ENCODE data around the gene WWC2.

The WWC2 gene

GRCh38 chr4:183204793-183205192 is 105.7 kb downstream of the WWC2 start:
- no peak overlapping the region for H2AFZ ChIP-seq (ENCODE audit: low read depth)
- no peaks in the 10 kb centered on the region for H3K4me1 ChIP-seq (ENCODE audit: low read depth, poor library complexity, severe bottlenecking)
- no peak overlapping the region for H3K4me3 ChIP-seq (IDR thresholded peaks at IDR 0.05; ENCODE audit: insufficient read depth, low read depth, low read length)
- no peaks in the 10 kb centered on the region for H3K27me3 ChIP-seq (ENCODE audit: insufficient read depth, low read depth)
- no peak for TF ChIP-seq CTCF (conservative IDR thresholded peaks at IDR 0.05; ENCODE audit: low read depth, low read length)
- H3K36me3 ChIP-seq (ENCODE audit: insufficient read depth): no peaks in the 10 kb centered on the region
- no peaks in the 10 kb centered on the region for H3K79me2 ChIP-seq (ENCODE audit: insufficient read depth, low read depth)
- no peaks in the 10 kb centered on the region for H4K20me1 ChIP-seq (ENCODE audit: insufficient read depth)
- no peak overlapping the region for H3K4me2 ChIP-seq
- no peak overlapping the region for H3K9ac ChIP-seq
- H3K27ac ChIP-seq: no peak overlapping the region

GRCh38 chr4:183205193-183205592 is 106.1 kb downstream of the WWC2 start:
- H3K9ac ChIP-seq: no peak overlapping the region
- no peak overlapping the region for H3K4me2 ChIP-seq
- H3K4me1 ChIP-seq (ENCODE audit: low read depth, poor library complexity, severe bottlenecking): no peaks in the 10 kb centered on the region
- no peaks in the 10 kb centered on the region for H3K79me2 ChIP-seq (ENCODE audit: insufficient read depth, low read depth)
- H4K20me1 ChIP-seq (ENCODE audit: insufficient read depth): no peaks in the 10 kb centered on the region
- no peaks in the 10 kb centered on the region for H3K36me3 ChIP-seq (ENCODE audit: insufficient read depth)
- no peak for TF ChIP-seq CTCF (conservative IDR thresholded peaks at IDR 0.05; ENCODE audit: low read depth, low read length)
- H3K4me3 ChIP-seq (IDR thresholded peaks at IDR 0.05; ENCODE audit: insufficient read depth, low read depth, low read length): no peak overlapping the region
- H3K27ac ChIP-seq: no peak overlapping the region
- no peak overlapping the region for H2AFZ ChIP-seq (ENCODE audit: low read depth)
- H3K27me3 ChIP-seq (ENCODE audit: insufficient read depth, low read depth): no peaks in the 10 kb centered on the region

- Histone ChIP-seq H3K36me3 (ENCODE audit: insufficient read depth) (no peaks in the 10 kb centered on the region), H3K9ac (no peak overlapping the region), H3K4me2 (no peak overlapping the region), H2AFZ (ENCODE audit: low read depth) (no peak overlapping the region), H4K20me1 (ENCODE audit: insufficient read depth) (no peaks in the 10 kb centered on the region), H3K27me3 (ENCODE audit: insufficient read depth, low read depth) (no peaks in the 10 kb centered on the region), H3K27ac (no peak overlapping the region), H3K4me3 (IDR thresholded peaks at IDR 0.05; ENCODE audit: insufficient read depth, low read depth, low read length) (no peak overlapping the region), H3K79me2 (ENCODE audit: insufficient read depth, low read depth) (no peaks in the 10 kb centered on the region), H3K4me1 (ENCODE audit: low read depth, poor library complexity, severe bottlenecking) (no peaks in the 10 kb centered on the region)
- TF ChIP-seq CTCF (conservative IDR thresholded peaks at IDR 0.05; ENCODE audit: low read depth, low read length): no peak
These were observed 106.7 kb downstream of the WWC2 start for GRCh38 chr4:183205709-183206108.

GRCh38 chr4:183211533-183211932 is 112.5 kb downstream of the WWC2 start:
- Histone ChIP-seq H3K27ac (no peak overlapping the region), H3K27me3 (ENCODE audit: insufficient read depth, low read depth) (no peaks in the 10 kb centered on the region), H3K4me1 (ENCODE audit: low read depth, poor library complexity, severe bottlenecking) (no peaks in the 10 kb centered on the region), H4K20me1 (ENCODE audit: insufficient read depth) (no peaks in the 10 kb centered on the region), H3K9ac (no peak overlapping the region), H3K4me2 (no peak overlapping the region), H3K4me3 (IDR thresholded peaks at IDR 0.05; ENCODE audit: insufficient read depth, low read depth, low read length) (no peak overlapping the region), H3K79me2 (ENCODE audit: insufficient read depth, low read depth) (no peaks in the 10 kb centered on the region), H3K36me3 (ENCODE audit: insufficient read depth) (no peaks in the 10 kb centered on the region), H2AFZ (ENCODE audit: low read depth) (no peak overlapping the region)
- no peak for TF ChIP-seq CTCF (conservative IDR thresholded peaks at IDR 0.05; ENCODE audit: low read depth, low read length)

GRCh38 chr4:183213996-183214395 is 114.9 kb downstream of the WWC2 start:
- TF ChIP-seq CTCF (conservative IDR thresholded peaks at IDR 0.05; ENCODE audit: low read depth, low read length): no peak
- Histone ChIP-seq H3K36me3 (ENCODE audit: insufficient read depth) (no peaks in the 10 kb centered on the region), H3K27me3 (ENCODE audit: insufficient read depth, low read depth) (no peaks in the 10 kb centered on the region), H4K20me1 (ENCODE audit: insufficient read depth) (no peaks in the 10 kb centered on the region), H3K4me3 (IDR thresholded peaks at IDR 0.05; ENCODE audit: insufficient read depth, low read depth, low read length) (no peak overlapping the region), H3K9ac (no peak overlapping the region), H3K27ac (no peak overlapping the region), H3K4me1 (ENCODE audit: low read depth, poor library complexity, severe bottlenecking) (no peaks in the 10 kb centered on the region), H2AFZ (ENCODE audit: low read depth) (no peak overlapping the region), H3K79me2 (ENCODE audit: insufficient read depth, low read depth) (no peaks in the 10 kb centered on the region), H3K4me2 (no peak overlapping the region)
